CD4-positive, alpha-beta T cell treated with Interleukin-17A for 1 hour (primary cell): ENCODE measurements around the gene SOS2.
A peak's percentile ranks its signal among the peaks of the same experiment; 100 is the strongest.
"Not testable (repeated sequence)": the region's sequence is repeated elsewhere in the genome, so short reads cannot be mapped to it uniquely, and the experiment has no call there.

Experiments
- DNase-seq: peaks from one replicate; pipeline ENCODE4 v3.0.0-alpha.2; 2020

SOS2 gene

GRCh38 chr14:50225067-50225973 lies 6.1 kb downstream of the SOS2 start:
- DNase-seq = no peak

DNA sequence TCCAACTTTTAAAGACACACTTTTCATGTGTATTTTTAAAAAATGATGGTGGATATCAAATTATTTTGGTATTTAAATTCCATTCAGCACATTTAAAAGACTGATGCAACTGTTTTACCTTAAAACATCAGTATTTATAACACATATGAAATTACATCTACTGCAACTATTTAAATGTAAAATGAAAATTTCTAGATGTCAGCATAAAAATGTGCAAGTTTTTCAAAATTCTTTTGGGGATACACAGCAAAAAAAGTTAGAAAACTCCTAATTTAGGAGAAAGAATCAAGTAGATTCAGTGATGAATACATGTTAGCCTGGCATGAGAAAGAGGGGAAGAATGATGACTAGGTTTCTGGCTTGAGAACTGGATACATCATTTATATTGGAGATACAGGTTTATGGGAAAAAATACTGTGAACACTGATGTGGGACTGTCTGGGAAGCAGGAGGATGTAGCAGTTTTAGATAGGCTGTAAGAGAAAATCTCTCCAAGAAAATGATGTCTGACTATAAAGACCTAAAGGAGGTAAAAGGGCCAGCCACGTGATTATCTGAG lies 9.2 kb downstream of the SOS2 start:
- no peak for DNase-seq

DNA sequence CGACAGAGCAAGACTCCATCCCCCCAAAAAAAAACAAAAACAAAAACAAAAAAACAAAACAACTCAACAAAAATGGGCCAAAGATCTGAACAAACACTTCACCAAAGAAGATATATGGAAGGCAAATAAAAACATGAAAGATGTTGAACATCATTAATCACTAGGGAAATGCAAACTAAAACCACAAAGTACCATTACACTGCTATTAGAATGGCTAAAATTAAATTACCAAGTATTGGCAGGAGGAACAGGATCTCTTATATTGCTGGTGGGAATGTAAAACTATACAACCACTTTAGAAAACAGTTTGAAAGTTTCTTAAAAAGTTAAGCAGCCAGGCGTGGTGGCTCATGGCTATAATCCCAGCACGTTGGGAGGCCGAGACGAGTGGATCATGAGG lies 12.9 kb downstream of the SOS2 start:
- no peak for DNase-seq

- no peak for DNase-seq
Measured at GRCh38 chr14:50215416-50215815, 16.0 kb downstream of the SOS2 start.

GRCh38 chr14:50213795-50214194 lies 17.6 kb downstream of the SOS2 start:
- DNase-seq = no peak

DNA sequence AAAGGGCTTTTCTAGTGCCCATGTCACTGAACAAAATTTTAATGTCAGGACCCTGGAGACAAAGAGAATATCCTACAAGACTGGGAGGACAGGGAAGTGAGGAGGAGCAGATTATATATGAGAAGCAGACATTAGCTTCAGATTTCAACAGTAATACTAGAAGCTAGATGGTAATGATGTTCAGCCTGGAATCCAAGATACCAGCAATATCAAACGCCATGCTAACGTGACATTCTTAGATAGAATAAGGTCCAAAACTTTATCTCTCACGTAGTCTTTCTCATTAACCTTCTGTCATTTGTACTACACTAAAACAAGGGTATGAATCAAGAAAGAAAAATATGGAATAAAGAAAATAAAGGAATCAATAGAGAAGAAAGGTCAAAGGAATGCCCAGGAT lies 18.7 kb downstream of the SOS2 start:
- no peak for DNase-seq

GRCh38 chr14:50210074-50210473 lies 21.3 kb downstream of the SOS2 start:
- no peak for DNase-seq

GRCh38 chr14:50198499-50198898 lies 32.9 kb downstream of the SOS2 start:
- no peak for DNase-seq

- no peak for DNase-seq
Measured at GRCh38 chr14:50191499-50191898, 39.9 kb downstream of the SOS2 start.

- no peak for DNase-seq
Measured at GRCh38 chr14:50186107-50186506, 45.3 kb downstream of the SOS2 start.

DNA sequence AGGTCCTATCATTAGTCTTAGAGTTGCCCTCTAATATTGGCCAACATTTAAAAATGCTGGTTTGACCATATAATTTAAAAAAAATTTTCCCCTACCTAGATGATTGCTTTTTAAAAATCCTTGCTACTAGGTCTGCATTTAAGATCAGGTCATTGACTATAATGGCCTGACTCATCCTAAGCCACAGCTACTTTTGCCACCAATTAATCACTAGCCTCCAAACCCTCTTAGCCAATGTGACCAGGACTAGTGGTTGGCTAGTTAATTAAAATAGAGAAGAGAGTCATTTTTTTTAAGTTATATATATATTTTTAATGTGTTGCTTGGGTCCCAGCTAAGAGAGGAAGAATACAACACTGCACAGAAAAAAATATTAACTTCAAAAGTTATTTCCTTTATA lies 57.5 kb downstream of the SOS2 start:
- DNase-seq = no peak

- DNase-seq = no peak
Measured at GRCh38 chr14:50171895-50172294, 59.5 kb downstream of the SOS2 start.

DNA sequence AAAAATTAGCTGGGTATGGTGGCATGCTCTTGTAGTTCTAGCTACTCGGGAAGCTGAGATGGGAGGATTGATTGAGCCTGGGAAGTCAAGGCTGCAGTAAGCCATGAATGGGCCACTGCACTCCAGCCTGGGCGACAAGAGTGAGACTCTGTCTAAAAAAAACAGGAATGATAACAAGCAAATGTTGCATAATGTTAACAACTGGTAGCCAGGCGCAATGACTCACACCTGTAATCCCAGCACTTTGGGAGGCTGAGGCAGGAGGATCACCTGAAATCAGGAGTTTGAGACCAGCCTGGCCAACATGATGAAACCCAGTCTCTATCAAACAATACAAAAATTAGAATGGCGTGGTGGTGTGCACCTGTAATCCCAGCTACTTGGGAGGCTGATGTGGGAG lies 64.0 kb downstream of the SOS2 start:
- DNase-seq = not testable (repeated sequence)

GRCh38 chr14:50156111-50156510 lies 75.3 kb downstream of the SOS2 start:
- no peak for DNase-seq

GRCh38 chr14:50148799-50149198 lies 82.6 kb downstream of the SOS2 start:
- no peak for DNase-seq

GRCh38 chr14:50139192-50139591 lies 92.2 kb downstream of the SOS2 start:
- DNase-seq = no peak

- DNase-seq = no peak
Measured at GRCh38 chr14:50127802-50128201, 103.6 kb downstream of the SOS2 start.

- DNase-seq = no peak
Measured at GRCh38 chr14:50123062-50123461, 108.3 kb downstream of the SOS2 start.

DNA sequence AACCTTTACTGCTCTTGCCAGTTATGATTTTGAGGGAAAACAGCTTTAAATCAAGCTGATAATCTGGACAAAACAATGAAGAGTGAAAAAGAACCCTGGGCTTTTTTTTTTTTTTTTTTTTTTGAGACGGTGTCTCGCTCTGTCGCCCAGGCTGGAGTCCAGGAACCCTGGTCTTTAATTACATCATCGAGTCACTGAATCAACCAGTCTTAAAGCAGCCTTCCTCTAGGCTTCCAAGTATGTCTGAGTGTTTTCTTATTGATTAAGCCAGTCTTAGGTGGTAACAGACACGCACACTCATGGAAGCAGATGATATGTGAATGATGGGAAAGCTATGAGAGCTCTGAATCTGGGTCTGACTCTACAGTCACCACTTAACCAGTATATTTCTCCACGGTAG lies 109.1 kb downstream of the SOS2 start:
- no peak for DNase-seq

GRCh38 chr14:50121486-50121885 lies 109.9 kb downstream of the SOS2 start:
- DNase-seq = no peak

GRCh38 chr14:50117456-50117855 lies 113.9 kb downstream of the SOS2 start:
- DNase-seq = no peak

DNA sequence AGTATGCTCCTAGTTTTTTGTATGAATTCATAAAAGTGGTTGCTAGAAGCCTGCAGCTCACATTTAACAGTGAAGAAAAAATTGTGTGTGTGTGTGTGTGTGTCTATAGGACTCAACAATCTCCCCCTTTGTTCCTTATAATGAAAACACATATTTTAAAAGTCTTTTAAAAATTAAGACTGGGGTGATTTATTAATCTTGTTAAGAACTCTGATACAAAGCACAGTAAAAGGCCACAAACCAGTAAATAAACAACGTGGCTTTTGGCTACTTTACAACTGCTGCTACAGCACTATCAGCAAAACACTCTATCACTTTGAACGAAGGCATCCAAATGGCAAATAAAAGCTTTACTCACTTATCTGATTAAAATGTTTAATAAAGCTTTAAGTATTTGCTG lies 114.4 kb downstream of the SOS2 start:
- no peak for DNase-seq

- DNase-seq = peak; percentile 94
Measured at GRCh38 chr14:50116181-50116956, 115.0 kb downstream of the SOS2 start, which contains the start of gene VCPKMT. Gene VCPKMT, minus strand, starts transcription at chr14:50116572. Its CDS starts 20 bp downstream, at chr14:50116552.
